Measurements from ENCODE around the gene MYT1. TPM values are rescaled to one million over a fixed set of nuclear protein-coding genes. Genes with fewer than 3 reads are reported as not detected.
"Not testable (repeated sequence)": the region's sequence is repeated elsewhere in the genome, so short reads cannot be mapped to it uniquely, and the experiment has no call there.

The MYT1 gene
- polyA plus RNA-seq, 1 experiment: not detected

- no peak overlapping the region for H3K4me3 ChIP-seq (ENCODE audit: low read depth, low read length)
- CTCF ChIA-PET: no interaction called here
- no peak for DNase-seq (ENCODE audit: low read depth)
- H3K36me3 ChIP-seq (ENCODE audit: control insufficient read depth, insufficient read depth, low read length): no peaks in the 10 kb centered on the region
- POLR2A ChIA-PET: no interaction called here
- no peak for TF ChIP-seq CTCF (IDR thresholded peaks at IDR 0.05; ENCODE audit: insufficient read depth, low read depth, low read length)
- H3K27me3 ChIP-seq (ENCODE audit: control insufficient read depth, insufficient read depth, low read length): peaks cover 2% of the 10 kb centered on the region; the same call in 1 of the 2 replicates
Measured at GRCh38 chr20:64130271-64130670, 34.0 kb upstream of the MYT1 start.

GRCh38 chr20:64130876-64131275, 33.4 kb upstream of the MYT1 start:
- CTCF ChIA-PET: no interaction called here
- Histone ChIP-seq H3K4me3 (ENCODE audit: low read depth, low read length) (no peak overlapping the region), H3K27me3 (ENCODE audit: control insufficient read depth, insufficient read depth, low read length) (peaks cover 2% of the 10 kb centered on the region; the same call in 1 of the 2 replicates), H3K36me3 (ENCODE audit: control insufficient read depth, insufficient read depth, low read length) (no peaks in the 10 kb centered on the region)
- no peak for TF ChIP-seq CTCF (IDR thresholded peaks at IDR 0.05; ENCODE audit: insufficient read depth, low read depth, low read length)
- DNase-seq (ENCODE audit: low read depth): no peak
- POLR2A ChIA-PET: no interaction called here

DNA sequence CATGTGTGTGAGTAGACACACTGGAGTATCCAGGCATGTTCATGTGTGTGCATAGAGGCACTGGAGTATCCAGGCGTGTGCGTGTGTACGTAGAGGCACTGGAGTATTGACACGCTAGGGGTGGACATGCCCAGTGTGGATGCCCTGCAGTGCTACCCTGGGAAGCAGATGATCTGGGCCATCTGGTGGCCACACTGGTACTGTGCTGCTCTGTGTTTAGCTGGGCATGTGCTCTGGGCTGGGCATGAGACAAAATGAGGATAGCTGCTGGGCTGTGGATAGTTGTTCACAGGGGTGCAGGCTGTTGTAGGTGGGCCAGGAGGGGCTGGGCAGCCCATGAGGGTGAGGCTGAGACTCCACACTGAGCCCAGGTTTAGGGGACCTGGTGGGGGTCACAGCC, 32.8 kb upstream of the MYT1 start:
- no peak for DNase-seq (ENCODE audit: low read depth)
- ChIA-PET POLR2A (no interaction called here), CTCF (no interaction called here)
- Histone ChIP-seq H3K36me3 (ENCODE audit: control insufficient read depth, insufficient read depth, low read length) (no peaks in the 10 kb centered on the region), H3K4me3 (ENCODE audit: low read depth, low read length) (no peak overlapping the region), H3K27me3 (ENCODE audit: control insufficient read depth, insufficient read depth, low read length) (peaks cover 2% of the 10 kb centered on the region; the same call in 1 of the 2 replicates)
- TF ChIP-seq CTCF (IDR thresholded peaks at IDR 0.05; ENCODE audit: insufficient read depth, low read depth, low read length): no peak; the same call in 1 of the 2 replicates

DNA sequence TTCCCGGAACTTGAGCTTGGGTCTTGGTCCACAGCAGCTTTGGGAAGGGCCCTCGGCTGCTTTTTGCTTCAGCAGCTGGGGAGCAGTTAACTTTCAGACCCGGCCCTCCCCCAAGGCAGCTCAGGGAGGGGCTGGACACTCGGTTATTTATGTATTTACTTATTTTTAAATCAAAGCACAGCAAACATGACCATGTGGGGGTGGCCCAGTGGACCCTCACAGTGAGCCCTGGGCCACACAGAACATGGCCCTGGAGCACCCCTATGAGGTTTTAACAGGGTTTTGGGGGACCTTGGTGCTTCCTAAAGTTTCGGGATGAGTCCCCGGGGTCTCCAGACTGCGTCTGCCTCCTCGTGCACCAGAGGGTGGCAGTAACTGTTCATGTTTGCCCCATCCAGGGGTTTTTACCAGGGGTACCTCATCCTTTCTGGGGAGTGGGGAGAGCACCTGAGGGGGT, 30.3 kb upstream of the MYT1 start:
- Histone ChIP-seq H3K4me3 (ENCODE audit: low read depth, low read length) (no peak overlapping the region), H3K36me3 (ENCODE audit: control insufficient read depth, insufficient read depth, low read length) (no peaks in the 10 kb centered on the region), H3K27me3 (ENCODE audit: control insufficient read depth, insufficient read depth, low read length) (peaks cover 2% of the 10 kb centered on the region; the same call in 1 of the 2 replicates)
- TF ChIP-seq CTCF (IDR thresholded peaks at IDR 0.05; ENCODE audit: insufficient read depth, low read depth, low read length): no peak
- CTCF ChIA-PET: no interaction called here
- POLR2A ChIA-PET: no interaction called here
- DNase-seq (ENCODE audit: low read depth): no peak

DNA sequence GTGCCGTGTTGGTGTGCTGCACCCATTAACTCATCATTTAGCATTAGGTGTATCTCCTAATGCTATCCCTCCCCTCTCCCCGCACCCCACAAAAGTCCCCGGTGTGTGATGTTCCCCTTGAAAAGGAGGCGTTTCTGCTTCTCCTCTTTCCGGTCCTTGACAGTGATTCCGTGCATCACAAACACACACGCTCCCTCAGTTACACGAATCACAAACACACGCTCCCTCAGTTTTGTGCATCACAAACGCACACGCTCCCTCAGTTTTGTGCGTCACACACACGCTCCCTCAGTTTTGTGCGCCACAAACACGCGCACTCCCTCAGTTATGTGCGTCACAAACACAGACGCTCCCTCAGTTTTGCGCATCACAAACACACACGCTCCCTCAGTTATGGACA, 29.5 kb upstream of the MYT1 start:
- H3K36me3 ChIP-seq (ENCODE audit: control insufficient read depth, insufficient read depth, low read length); DNase-seq (ENCODE audit: low read depth); POLR2A ChIA-PET; H3K4me3 ChIP-seq (ENCODE audit: low read depth, low read length); H3K27me3 ChIP-seq (ENCODE audit: control insufficient read depth, insufficient read depth, low read length); CTCF ChIA-PET: not testable (repeated sequence)

- no peak for DNase-seq (ENCODE audit: low read depth)
- ChIA-PET CTCF (no interaction called here), POLR2A (no interaction called here)
- no peak for TF ChIP-seq CTCF (IDR thresholded peaks at IDR 0.05; ENCODE audit: insufficient read depth, low read depth, low read length)
- Histone ChIP-seq H3K36me3 (ENCODE audit: control insufficient read depth, insufficient read depth, low read length) (no peaks in the 10 kb centered on the region), H3K4me3 (ENCODE audit: low read depth, low read length) (no peak overlapping the region), H3K27me3 (ENCODE audit: control insufficient read depth, insufficient read depth, low read length) (peaks cover 3% of the 10 kb centered on the region)
Measured at GRCh38 chr20:64136004-64136710, 28.1 kb upstream of the MYT1 start.
